ENCODE measurements around the gene ZCCHC12. TPM values are rescaled to one million over a fixed set of nuclear protein-coding genes. Genes with fewer than 3 reads are reported as not detected.

Gene ZCCHC12
- total RNA-seq: not detected in 3 replicates
- long read RNA-seq: 0 reads

DNA sequence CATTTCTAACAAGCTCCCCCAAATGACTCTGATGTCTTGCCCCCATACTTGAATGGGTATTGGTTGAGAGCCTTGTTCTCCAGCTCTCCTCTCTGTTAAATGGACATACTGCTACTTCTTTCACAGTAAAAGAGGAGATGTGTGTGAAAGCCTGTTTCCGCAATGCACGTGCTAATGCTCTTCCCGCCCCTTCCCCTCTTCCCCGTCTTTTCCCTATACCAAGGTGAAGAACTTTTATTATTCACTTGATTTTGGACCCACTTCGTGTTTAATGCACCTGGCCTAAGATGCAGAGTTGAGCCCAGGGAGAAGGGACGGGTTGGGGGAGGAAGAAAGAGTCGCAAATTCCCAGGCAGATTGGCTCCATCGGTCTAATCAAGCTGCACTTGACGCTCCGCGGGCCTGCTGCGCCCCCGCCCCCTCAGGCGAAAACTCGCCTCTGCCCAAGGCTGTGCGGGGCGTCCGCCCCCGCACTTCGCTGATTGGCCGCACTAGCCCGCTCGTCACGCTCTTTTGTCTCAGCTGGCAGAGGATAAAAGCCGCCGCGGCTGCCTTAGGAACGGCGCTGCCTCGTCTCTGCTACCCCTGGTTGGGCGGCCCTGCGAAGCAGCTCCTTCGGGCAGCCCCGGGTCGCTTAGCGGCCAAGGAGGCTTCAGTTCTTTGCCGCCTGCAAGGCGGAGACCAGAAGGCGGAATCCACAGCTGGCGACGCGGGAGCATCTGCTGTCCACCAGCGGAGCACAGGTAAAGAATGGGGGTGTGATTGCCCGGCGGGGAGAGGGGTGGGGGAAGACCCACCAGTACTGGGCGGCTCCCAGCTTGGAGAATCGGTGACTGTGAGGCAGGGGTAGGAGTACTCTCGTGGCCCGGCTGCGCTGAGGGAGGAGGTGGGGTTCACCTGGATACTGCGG is at the start of gene ZCCHC12:
TSS of gene ZCCHC12 (plus strand) at position 562 of the 910 bp plus-strand sequence. CDS start 1,421 bp downstream, outside the sequence.
- peak within 1 kb of the TSS; percentile 69 for H3K4me3 Mint-ChIP-seq (ENCODE audit: unreplicated experiment)
- peaks cover 10% of the 10 kb centered on the region for H3K9me3 Mint-ChIP-seq (ENCODE audit: low read depth)
- DNase-seq (ENCODE audit: low spot score): no peak
- peaks cover 12% of the 10 kb centered on the region for H3K4me1 Mint-ChIP-seq (ENCODE audit: low read depth)
- H3K36me3 Mint-ChIP-seq (ENCODE audit: low read depth): no peaks in the 10 kb centered on the region
- H3K27ac Mint-ChIP-seq (ENCODE audit: unreplicated experiment): no peak within 1 kb of the TSS
- TF ChIP-seq, protein P1, sequence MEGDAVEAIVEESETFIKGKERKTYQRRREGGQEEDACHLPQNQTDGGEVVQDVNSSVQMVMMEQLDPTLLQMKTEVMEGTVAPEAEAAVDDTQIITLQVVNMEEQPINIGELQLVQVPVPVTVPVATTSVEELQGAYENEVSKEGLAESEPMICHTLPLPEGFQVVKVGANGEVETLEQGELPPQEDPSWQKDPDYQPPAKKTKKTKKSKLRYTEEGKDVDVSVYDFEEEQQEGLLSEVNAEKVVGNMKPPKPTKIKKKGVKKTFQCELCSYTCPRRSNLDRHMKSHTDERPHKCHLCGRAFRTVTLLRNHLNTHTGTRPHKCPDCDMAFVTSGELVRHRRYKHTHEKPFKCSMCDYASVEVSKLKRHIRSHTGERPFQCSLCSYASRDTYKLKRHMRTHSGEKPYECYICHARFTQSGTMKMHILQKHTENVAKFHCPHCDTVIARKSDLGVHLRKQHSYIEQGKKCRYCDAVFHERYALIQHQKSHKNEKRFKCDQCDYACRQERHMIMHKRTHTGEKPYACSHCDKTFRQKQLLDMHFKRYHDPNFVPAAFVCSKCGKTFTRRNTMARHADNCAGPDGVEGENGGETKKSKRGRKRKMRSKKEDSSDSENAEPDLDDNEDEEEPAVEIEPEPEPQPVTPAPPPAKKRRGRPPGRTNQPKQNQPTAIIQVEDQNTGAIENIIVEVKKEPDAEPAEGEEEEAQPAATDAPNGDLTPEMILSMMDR (IDR thresholded peaks at IDR 0.05): no peak
- peaks cover 28% of the 10 kb centered on the region for H3K27me3 Mint-ChIP-seq (ENCODE audit: low read depth)

DNA sequence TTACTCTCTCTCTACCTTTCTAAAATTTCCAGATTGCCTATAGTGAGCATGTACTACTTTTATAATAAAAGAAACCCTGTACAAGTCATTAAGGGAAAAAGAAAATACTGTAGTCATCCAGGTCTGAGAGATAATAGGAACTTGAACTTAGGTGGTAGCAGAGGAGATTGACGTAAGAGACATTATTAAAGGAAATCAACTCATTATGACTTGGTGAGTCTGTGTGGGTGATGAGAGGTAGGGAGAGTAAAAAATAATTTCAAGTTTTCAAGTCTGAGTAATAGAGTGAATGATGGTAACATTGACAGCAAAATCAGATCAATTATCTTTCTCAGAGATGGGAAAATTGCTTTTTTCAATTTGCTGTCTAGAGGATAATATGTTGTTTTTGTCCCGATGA is 44.0 kb upstream of the ZCCHC12 start:
- DNase-seq (ENCODE audit: low spot score): no peak
- TF ChIP-seq, protein P1 (IDR thresholded peaks at IDR 0.05): no peak

DNA sequence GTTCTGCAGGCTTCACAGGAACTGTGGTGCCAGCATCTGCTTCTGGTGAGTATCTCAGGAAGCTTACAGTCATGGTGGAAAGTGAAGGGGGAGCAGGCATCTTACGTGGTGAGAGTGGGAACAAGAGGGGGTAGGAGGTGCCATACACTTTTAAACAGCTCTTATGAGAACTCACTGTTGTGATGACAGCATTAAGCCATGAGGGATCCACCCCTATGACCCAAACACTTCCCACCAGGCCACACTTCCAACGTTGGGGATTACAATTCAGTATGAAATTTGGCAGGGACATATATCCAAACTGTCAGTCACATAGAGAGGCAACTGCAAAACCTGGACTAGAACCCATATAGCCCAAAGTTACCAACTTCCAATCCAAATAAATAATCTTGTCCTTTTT is 43.1 kb upstream of the ZCCHC12 start:
- Mint-ChIP-seq H3K27ac (ENCODE audit: unreplicated experiment) (peak overlapping the region; percentile 4), H3K4me3 (ENCODE audit: unreplicated experiment) (no peak overlapping the region), H3K36me3 (ENCODE audit: low read depth) (no peaks in the 10 kb centered on the region), H3K4me1 (ENCODE audit: low read depth) (no peaks in the 10 kb centered on the region), H3K27me3 (ENCODE audit: low read depth) (no peaks in the 10 kb centered on the region), H3K9me3 (ENCODE audit: low read depth) (peaks cover 2% of the 10 kb centered on the region)
- DNase-seq (ENCODE audit: low spot score): no peak
- TF ChIP-seq, protein P1 (IDR thresholded peaks at IDR 0.05): no peak

More for the DNA sequence above, 44.0 kb upstream of the ZCCHC12 start:
- H3K4me1 Mint-ChIP-seq (ENCODE audit: low read depth): no peaks in the 10 kb centered on the region
- peaks cover 2% of the 10 kb centered on the region for H3K36me3 Mint-ChIP-seq (ENCODE audit: low read depth)
- no peaks in the 10 kb centered on the region for H3K27me3 Mint-ChIP-seq (ENCODE audit: low read depth)
- no peak overlapping the region for H3K4me3 Mint-ChIP-seq (ENCODE audit: unreplicated experiment)
- H3K9me3 Mint-ChIP-seq (ENCODE audit: low read depth): peaks cover 2% of the 10 kb centered on the region
- no peak overlapping the region for H3K27ac Mint-ChIP-seq (ENCODE audit: unreplicated experiment)

DNA sequence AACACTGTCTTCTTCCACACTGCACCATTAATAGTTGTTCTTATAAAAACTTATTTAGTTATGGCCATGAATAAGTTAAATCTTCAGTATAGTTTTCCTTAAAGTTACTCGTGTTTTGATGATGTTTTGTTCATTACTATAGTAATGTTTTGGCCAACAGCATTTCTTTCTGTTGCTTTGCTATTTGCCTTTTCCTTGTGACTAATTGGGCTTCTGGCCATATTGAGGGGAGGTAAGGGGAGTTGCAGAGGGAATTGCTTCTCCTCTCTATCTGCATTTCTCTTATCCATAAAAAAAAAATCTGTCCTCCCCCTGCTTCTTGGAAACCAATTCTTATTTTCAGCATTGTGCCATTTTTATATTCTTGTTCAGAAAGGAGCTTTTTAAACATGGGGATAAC is 42.7 kb upstream of the ZCCHC12 start:
- TF ChIP-seq, protein P1 (IDR thresholded peaks at IDR 0.05): no peak
- Mint-ChIP-seq H3K4me3 (ENCODE audit: unreplicated experiment) (no peak overlapping the region), H3K4me1 (ENCODE audit: low read depth) (no peaks in the 10 kb centered on the region), H3K27ac (ENCODE audit: unreplicated experiment) (no peak overlapping the region), H3K9me3 (ENCODE audit: low read depth) (peaks cover 2% of the 10 kb centered on the region), H3K36me3 (ENCODE audit: low read depth) (no peaks in the 10 kb centered on the region), H3K27me3 (ENCODE audit: low read depth) (no peaks in the 10 kb centered on the region)
- no peak for DNase-seq (ENCODE audit: low spot score)

DNA sequence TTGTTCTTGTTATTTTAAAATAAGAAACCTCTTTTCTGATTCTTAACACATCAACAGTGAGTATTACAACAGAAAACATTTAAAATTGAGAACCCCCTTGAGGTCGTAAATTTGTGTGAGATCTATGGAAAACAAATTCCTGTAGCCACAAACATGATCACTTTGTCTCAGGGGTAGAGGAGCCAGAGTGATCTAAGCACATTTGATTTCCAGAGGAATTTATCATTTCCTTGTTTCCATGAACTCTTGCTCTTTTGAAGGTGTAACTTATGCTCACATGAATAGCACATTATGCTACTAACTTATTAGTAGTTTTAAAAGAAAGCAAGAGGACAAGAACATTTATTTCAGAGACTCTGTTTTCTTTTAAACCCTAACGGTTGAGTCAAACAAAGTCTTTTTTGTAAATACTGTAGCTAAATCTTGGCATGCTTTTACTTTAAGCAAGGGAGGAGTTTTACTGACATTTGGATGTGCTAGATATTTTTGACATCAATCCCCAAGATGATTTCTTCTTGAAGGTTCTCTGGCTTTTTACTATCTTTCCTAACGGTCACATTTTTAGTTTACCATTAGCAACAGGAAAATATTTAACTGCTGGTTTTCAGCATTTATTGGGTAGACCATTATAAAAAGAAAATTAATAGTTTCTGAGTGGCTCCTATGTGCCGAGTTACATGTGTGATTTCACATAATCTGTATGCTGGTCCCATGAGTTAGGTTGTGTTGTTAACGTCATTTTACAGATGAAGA is 27.9 kb upstream of the ZCCHC12 start:
- Mint-ChIP-seq H3K27me3 (ENCODE audit: low read depth) (no peaks in the 10 kb centered on the region), H3K9me3 (ENCODE audit: low read depth) (peaks cover 2% of the 10 kb centered on the region), H3K27ac (ENCODE audit: unreplicated experiment) (no peak overlapping the region), H3K4me3 (ENCODE audit: unreplicated experiment) (no peak overlapping the region), H3K4me1 (ENCODE audit: low read depth) (peaks cover 17% of the 10 kb centered on the region), H3K36me3 (ENCODE audit: low read depth) (peaks cover 3% of the 10 kb centered on the region)
- TF ChIP-seq, protein P1 (IDR thresholded peaks at IDR 0.05): no peak
- no peak for DNase-seq (ENCODE audit: low spot score)

All from chondrocyte (in vitro differentiated cells).